BLaER1 treated with 17β-estradiol and CSF1 and Interleukin-3, amounts not matched to agents 10 nM and 100 nM (cell line): ENCODE data around the gene KCNMB1.

Experiments
- H3K27ac ChIP-seq, 11 experiments: shearing (Covaris generic); formaldehyde crosslinking; 2 replicates each; pipeline ENCODE4 v1.8.1; 2022
- H3K27me3 ChIP-seq, 11 experiments: shearing (Covaris generic); formaldehyde crosslinking; 2 replicates each; pipeline ENCODE4 v1.8.1; 2022
- H3K36me3 ChIP-seq, 11 experiments: shearing (Covaris generic); formaldehyde crosslinking; 2 replicates each; pipeline ENCODE4 v1.8.1; 2022
- H3K4me1 ChIP-seq, 10 experiments: shearing (Covaris generic); formaldehyde crosslinking; 2 replicates each; pipeline ENCODE4 v1.8.1; 2022
- H3K4me2 ChIP-seq, 11 experiments: shearing (Covaris generic); formaldehyde crosslinking; 2 replicates each; pipeline ENCODE4 v1.8.1; 2022
- H3K4me3 ChIP-seq, 10 experiments: shearing (Covaris generic); formaldehyde crosslinking; 2 replicates each; pipeline ENCODE4 v1.8.1; 2022
- H3K9ac ChIP-seq, 11 experiments: shearing (Covaris generic); formaldehyde crosslinking; 2 replicates each; pipeline ENCODE4 v1.8.1; 2022
- H3K9me3 ChIP-seq, 11 experiments: shearing (Covaris generic); formaldehyde crosslinking; replicated peaks in 1 of 11; 2 replicates each; pipeline ENCODE4 v1.8.1; 2022
- H4K20me1 ChIP-seq, 11 experiments: shearing (Covaris generic); formaldehyde crosslinking; 2 replicates each; pipeline ENCODE4 v1.8.1; 2022
- Cebpa-rat ChIP-seq, 11 experiments: shearing (Covaris generic); IDR thresholded peaks; 2 replicates each; pipeline ENCODE4 v1.8.1; 2022

Gene KCNMB1, protein sequence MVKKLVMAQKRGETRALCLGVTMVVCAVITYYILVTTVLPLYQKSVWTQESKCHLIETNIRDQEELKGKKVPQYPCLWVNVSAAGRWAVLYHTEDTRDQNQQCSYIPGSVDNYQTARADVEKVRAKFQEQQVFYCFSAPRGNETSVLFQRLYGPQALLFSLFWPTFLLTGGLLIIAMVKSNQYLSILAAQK

DNA sequence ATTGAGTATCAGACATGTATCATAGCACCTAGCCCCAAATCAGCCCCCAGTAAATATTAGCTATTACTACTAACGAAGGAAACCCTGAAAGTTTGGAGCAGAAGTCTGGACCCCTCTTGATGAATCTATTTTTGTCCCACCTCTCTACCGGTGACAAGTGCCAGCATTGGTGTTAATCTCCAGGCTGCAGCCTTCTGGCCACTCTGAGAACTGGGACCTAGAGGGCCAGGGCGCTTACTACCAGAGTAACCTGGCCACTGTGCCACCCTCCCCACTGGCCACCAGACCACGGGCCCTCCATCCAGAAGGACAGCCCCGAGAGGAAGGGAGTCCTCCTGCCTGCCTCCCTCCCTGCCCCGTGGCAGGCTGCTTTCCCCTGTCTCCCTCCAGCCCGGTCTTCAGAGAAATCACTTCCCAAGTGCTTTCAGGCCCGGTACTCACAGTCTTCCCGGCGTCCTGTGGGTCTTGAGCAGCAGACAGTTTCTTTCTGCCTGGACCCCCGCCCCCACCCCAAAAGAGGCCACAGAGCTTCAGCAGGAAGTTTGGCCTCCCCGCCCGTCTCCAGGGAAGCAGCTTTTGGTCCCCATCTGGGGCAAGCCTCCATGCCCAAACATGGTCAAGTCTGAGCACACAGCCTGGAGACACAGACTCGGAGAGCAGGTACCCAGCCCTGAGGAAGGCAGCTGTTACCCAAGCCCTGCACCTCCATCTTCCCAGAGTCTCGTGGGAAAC is at the start of gene KCNMB1:
Gene KCNMB1, minus strand, starts transcription at position 550 of the 732 bp plus-strand sequence. CDS start 3,920 bp downstream, outside the sequence.
- peak within 1 kb of the TSS; percentile 53 to 95 (median 86); a peak in 21 of 22 replicates for H3K27ac ChIP-seq
- H4K20me1 ChIP-seq: peaks cover 0 to 34% (median 0%) of the 10 kb centered on the region in 11 experiments; a peak in 7 of 22 replicates
- H3K4me2 ChIP-seq: peak within 1 kb of the TSS; percentile 91 to 98 (median 94)
- H3K4me1 ChIP-seq: peaks cover 62 to 94% (median 86%) of the 10 kb centered on the region in 10 experiments
- no peaks in the 10 kb centered on the region for H3K9me3 ChIP-seq
- peaks cover 0 to 23% (median 12%) of the 10 kb centered on the region in 11 experiments; a peak in 13 of 22 replicates for H3K36me3 ChIP-seq
- H3K4me3 ChIP-seq: peak within 1 kb of the TSS; percentile 52 to 82 (median 66)
- peak in 4 of 11 experiments; percentile 65 to 92 (median 80); a peak in 5 of 22 replicates for TF ChIP-seq Cebpa-rat (IDR thresholded peaks at IDR 0.05)
- no peaks in the 10 kb centered on the region for H3K27me3 ChIP-seq
- peak within 1 kb of the TSS; percentile 77 to 88 (median 84) for H3K9ac ChIP-seq

DNA sequence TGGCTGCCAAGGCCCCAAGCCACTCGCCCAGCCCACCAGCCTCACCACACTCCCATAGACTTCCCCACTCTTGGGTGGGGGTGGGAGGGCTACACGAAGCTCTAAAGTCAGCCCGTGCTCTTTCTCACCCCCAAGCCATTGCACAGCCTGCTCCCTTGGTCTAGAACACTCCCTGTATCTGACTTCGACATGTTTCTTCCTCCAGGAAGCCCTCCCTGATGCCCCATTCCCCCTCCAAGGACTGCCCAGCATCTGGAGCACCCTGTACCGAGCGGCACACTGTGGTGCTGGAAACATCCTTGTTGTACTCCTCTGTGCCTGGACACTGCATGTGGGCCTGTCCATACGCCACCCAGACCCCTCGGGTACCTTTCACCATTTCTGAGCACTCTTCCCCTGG is 49.4 kb upstream of the KCNMB1 start:
- no peak for TF ChIP-seq Cebpa-rat (IDR thresholded peaks at IDR 0.05)

DNA sequence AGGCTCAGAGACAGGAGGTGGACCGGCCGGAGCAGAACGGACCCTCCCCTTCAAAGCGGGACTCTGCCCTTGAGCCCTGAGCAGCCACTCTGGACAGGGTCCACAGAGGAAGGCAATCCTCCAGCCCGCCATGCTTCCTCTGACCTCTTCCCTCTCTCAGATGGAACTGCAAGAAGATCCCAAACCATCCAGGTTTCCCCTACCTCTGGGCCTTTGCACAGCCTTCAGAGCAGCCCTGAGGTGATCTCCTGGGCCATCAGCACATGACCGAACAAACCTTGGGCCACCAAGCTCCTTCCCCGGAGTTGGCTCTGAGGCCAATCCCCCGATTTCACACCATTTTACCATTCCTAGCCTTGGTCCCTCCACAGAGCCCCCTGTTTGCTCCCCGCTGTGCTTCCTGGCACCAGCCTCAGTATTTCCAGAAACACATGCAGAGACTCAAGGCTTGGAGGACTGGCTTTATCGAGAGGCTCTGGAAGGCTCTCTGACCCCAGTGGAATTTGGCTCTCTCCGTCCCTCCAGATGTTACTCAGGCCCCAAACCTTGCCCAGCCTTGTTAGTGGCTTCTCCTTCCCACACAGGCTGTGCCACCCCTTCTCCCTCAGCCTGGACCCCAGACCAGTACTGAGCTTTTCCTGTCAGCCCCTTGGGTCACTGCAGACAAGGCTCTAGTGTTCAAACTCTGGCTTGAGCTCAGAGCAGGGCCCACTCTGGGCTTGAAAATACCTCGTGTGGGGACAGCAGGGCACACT is 48.6 kb upstream of the KCNMB1 start:
- no peaks in the 10 kb centered on the region for H3K36me3 ChIP-seq
- peaks cover 3 to 8% (median 5%) of the 10 kb centered on the region in 11 experiments; a peak in 16 of 22 replicates for H3K9me3 ChIP-seq
- H3K4me1 ChIP-seq: peaks cover 0 to 17% (median 14%) of the 10 kb centered on the region in 10 experiments; a peak in 14 of 20 replicates
- no peak for TF ChIP-seq Cebpa-rat (IDR thresholded peaks at IDR 0.05)
- no peak overlapping the region for H3K27ac ChIP-seq
- no peak overlapping the region for H3K4me3 ChIP-seq
- H3K27me3 ChIP-seq: no peaks in the 10 kb centered on the region
- no peak overlapping the region for H3K9ac ChIP-seq
- H3K4me2 ChIP-seq: no peak overlapping the region
- H4K20me1 ChIP-seq: peaks cover 0 to 5% (median 0%) of the 10 kb centered on the region in 11 experiments; a peak in 1 of 22 replicates

More for the DNA sequence above, 49.4 kb upstream of the KCNMB1 start:
- Histone ChIP-seq H3K36me3 (no peaks in the 10 kb centered on the region), H3K9me3 (no peaks in the 10 kb centered on the region), H3K4me2 (no peak overlapping the region), H4K20me1 (peaks cover 0 to 5% (median 0%) of the 10 kb centered on the region in 11 experiments; a peak in 1 of 22 replicates), H3K4me3 (no peak overlapping the region), H3K27ac (no peak overlapping the region), H3K9ac (no peak overlapping the region), H3K4me1 (peaks cover 0 to 17% (median 14%) of the 10 kb centered on the region in 10 experiments; a peak in 14 of 20 replicates), H3K27me3 (no peaks in the 10 kb centered on the region)

DNA sequence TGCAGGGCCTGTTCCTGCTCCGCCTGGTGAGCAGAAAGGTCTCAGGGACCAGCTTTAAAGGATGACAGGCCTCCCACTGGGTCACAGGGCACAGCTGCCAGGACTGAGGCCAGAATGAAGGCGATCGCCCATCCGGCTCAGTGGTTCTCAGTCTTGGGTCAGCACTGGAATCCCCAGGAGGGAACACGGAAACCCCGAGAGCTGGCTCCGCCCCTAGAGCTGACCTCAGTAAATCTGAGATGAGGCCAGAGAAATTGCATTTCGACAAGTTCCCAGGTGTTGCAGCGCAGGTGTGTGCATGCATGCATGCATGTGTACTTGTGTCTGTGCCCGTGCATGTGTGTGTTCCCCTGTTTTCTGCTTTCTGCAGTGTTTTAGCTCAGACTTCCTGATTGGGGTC is 47.2 kb upstream of the KCNMB1 start:
- Histone ChIP-seq H3K36me3 (no peaks in the 10 kb centered on the region), H3K27ac (no peak overlapping the region), H3K9me3 (peaks cover 7 to 14% (median 10%) of the 10 kb centered on the region in 11 experiments; a peak in 16 of 22 replicates), H3K4me3 (no peak overlapping the region), H4K20me1 (peaks cover 0 to 5% (median 0%) of the 10 kb centered on the region in 11 experiments; a peak in 1 of 22 replicates), H3K4me1 (peaks cover 0 to 17% (median 14%) of the 10 kb centered on the region in 10 experiments; a peak in 14 of 20 replicates), H3K4me2 (peak overlapping the region in 1 of 11 experiments; percentile 6; a peak in 1 of 22 replicates), H3K27me3 (no peaks in the 10 kb centered on the region), H3K9ac (no peak overlapping the region)
- TF ChIP-seq Cebpa-rat (IDR thresholded peaks at IDR 0.05): no peak

DNA sequence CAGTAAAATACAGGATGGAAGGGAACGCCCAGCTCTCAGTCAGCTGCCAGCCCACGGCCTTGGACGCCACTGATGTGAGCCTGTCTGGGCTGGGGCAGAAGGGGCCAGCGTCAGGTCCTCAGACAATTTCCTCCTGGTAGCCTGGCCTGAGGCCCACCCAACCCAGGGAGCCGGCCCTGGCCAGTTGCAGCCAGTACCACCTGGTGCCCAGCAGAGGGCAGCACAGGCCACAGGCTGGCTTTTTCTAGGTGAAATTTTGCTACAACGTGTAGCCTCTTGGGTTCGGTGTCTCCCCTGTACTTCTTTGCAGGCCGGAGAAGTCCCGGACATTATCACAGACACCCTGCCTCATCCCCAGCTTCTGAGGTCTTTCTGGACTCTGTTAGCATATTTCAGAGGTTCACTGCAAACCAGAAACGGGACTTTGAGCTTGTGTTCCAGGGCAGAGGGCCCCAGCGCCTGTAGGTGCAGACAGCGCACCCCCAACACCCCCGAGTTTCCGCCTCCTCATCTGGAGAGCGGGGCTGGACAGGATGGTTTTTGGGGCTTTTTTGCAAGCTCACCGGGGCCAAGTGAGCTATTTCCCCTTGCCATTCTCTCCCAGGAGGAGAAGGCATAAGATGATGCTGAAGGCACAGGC is 45.9 kb upstream of the KCNMB1 start:
- H3K9ac ChIP-seq: no peak overlapping the region
- peaks cover 0 to 12% (median 7%) of the 10 kb centered on the region in 10 experiments; a peak in 14 of 20 replicates for H3K4me1 ChIP-seq
- H4K20me1 ChIP-seq: peaks cover 0 to 5% (median 0%) of the 10 kb centered on the region in 11 experiments; a peak in 1 of 22 replicates
- peaks cover 7 to 14% (median 10%) of the 10 kb centered on the region in 11 experiments; a peak in 16 of 22 replicates for H3K9me3 ChIP-seq
- H3K36me3 ChIP-seq: no peaks in the 10 kb centered on the region
- no peak for TF ChIP-seq Cebpa-rat (IDR thresholded peaks at IDR 0.05)
- H3K4me3 ChIP-seq: no peak overlapping the region
- no peak overlapping the region for H3K27ac ChIP-seq
- H3K4me2 ChIP-seq: no peak overlapping the region
- H3K27me3 ChIP-seq: no peaks in the 10 kb centered on the region

DNA sequence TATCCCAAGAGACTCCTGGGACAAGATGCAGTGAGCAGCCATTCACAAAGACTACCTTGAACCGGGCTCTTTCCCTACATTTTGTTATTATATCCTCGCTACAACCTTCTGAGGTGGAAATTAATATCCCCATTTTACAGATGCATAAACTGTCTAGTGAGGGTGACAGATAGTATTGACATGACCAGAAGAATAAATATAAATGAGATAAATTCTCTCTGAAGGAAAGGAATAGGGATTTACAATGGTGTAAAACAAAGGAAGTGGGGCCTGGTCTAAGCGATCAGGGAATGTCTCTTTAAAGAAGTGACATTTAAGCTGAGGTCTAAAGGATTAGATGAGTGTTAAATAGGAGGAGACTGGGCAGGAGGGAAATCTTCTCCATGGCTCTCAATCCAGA is 43.5 kb upstream of the KCNMB1 start:
- Histone ChIP-seq H3K9me3 (peaks cover 7 to 14% (median 10%) of the 10 kb centered on the region in 11 experiments; a peak in 16 of 22 replicates), H3K9ac (no peak overlapping the region), H3K4me3 (no peak overlapping the region)

DNA sequence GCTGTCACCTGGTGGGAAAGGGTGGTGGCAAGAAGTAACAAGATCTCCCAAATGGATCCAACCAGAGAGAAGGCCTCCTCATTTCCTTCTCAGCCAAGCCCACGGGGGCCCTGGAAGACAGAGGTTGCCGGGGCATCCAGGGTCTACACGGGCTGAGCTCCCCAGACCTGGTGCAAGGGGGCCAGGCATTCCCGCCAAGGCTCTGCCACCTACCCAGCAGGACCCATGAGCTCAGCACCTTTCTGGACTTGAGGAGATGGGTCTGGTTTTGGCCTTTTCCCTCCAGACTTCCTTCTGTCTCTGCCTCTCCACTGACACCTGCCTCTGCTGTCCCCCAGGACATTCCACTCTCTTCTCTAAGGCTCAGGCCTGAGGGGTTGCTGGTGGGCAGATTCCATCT is 42.4 kb upstream of the KCNMB1 start:
- H3K4me1 ChIP-seq: peaks cover 16 to 34% (median 28%) of the 10 kb centered on the region in 10 experiments
- no peaks in the 10 kb centered on the region for H3K27me3 ChIP-seq
- no peaks in the 10 kb centered on the region for H3K36me3 ChIP-seq
- no peak overlapping the region for H3K4me3 ChIP-seq
- H3K9me3 ChIP-seq: peaks cover 7 to 14% (median 10%) of the 10 kb centered on the region in 11 experiments; a peak in 16 of 22 replicates
- H4K20me1 ChIP-seq: peaks cover 0 to 14% (median 0%) of the 10 kb centered on the region in 11 experiments; a peak in 3 of 22 replicates
- H3K9ac ChIP-seq: no peak overlapping the region
- TF ChIP-seq Cebpa-rat (IDR thresholded peaks at IDR 0.05): no peak
- no peak overlapping the region for H3K27ac ChIP-seq
- H3K4me2 ChIP-seq: no peak overlapping the region

More for the DNA sequence above, 43.5 kb upstream of the KCNMB1 start:
- Histone ChIP-seq H3K4me1 (peaks cover 5 to 23% (median 17%) of the 10 kb centered on the region in 10 experiments), H3K36me3 (no peaks in the 10 kb centered on the region), H3K4me2 (no peak overlapping the region), H4K20me1 (peaks cover 0 to 5% (median 0%) of the 10 kb centered on the region in 11 experiments; a peak in 1 of 22 replicates), H3K27me3 (no peaks in the 10 kb centered on the region), H3K27ac (no peak overlapping the region)
- TF ChIP-seq Cebpa-rat (IDR thresholded peaks at IDR 0.05): no peak

DNA sequence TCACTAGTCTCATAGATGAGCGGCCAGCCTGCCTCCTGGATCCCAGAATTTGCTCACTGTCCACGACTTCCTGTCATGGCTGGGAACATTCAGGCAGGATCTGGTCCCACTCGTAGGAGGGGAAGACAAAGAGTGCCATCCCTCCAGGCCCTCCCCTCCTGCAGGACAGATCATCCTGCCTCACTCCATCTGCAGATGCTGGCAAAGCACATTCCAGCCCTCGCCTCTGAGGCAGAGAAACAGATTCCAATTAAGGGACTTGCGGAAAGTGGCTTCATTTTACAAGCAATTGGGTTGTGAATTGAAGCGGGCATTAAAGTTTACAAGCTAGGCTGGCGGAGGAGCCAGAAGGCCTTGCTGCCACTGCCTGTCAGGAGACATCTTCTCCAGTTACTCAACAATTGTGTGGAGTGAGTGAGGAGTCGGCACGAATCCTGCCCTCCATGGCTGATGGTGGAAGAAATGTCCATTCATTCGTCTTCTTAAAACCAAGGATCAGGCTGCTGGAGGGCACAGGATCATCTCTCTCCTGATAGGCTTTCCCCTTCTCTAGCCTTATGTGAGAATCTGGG is 41.8 kb upstream of the KCNMB1 start:
- H3K4me2 ChIP-seq: no peak overlapping the region
- peaks cover 7 to 14% (median 10%) of the 10 kb centered on the region in 11 experiments; a peak in 16 of 22 replicates for H3K9me3 ChIP-seq
- no peaks in the 10 kb centered on the region for H3K27me3 ChIP-seq
- H3K9ac ChIP-seq: no peak overlapping the region
- peaks cover 20 to 40% (median 33%) of the 10 kb centered on the region in 10 experiments for H3K4me1 ChIP-seq
- peaks cover 0 to 11% (median 0%) of the 10 kb centered on the region in 11 experiments; a peak in 3 of 22 replicates for H4K20me1 ChIP-seq
- H3K27ac ChIP-seq: no peak overlapping the region
- H3K36me3 ChIP-seq: no peaks in the 10 kb centered on the region
- TF ChIP-seq Cebpa-rat (IDR thresholded peaks at IDR 0.05): no peak
- H3K4me3 ChIP-seq: no peak overlapping the region
